Ishikawa (cell line): ENCODE results near the gene ACTN4.

Experiments used
- CREB1 ChIP-seq: IDR thresholded peaks from 2 replicates; pipeline ENCODE4 v1.6.1; 2012; ENCODE audit warnings: low read depth
- EGR1 ChIP-seq: IDR thresholded peaks from 2 replicates; pipeline ENCODE4 v1.6.1; 2012
- EP300 ChIP-seq: IDR thresholded peaks from 2 replicates; pipeline ENCODE4 v1.6.1; 2012; ENCODE audit warnings: borderline replicate concordance
- FOXM1 ChIP-seq: IDR thresholded peaks from 2 replicates; pipeline ENCODE4 v1.6.1; 2012; ENCODE audit warnings: low read depth, borderline replicate concordance
- MAX ChIP-seq: IDR thresholded peaks from 2 replicates; pipeline ENCODE4 v1.6.1; 2012
- NFIC ChIP-seq: IDR thresholded peaks from 2 replicates; pipeline ENCODE4 v1.6.1; 2012
- RAD21 ChIP-seq: IDR thresholded peaks from 2 replicates; pipeline ENCODE4 v1.6.1; 2012; ENCODE audit warnings: low read depth
- REST ChIP-seq: IDR thresholded peaks from 2 replicates; pipeline ENCODE4 v1.6.1; 2012; ENCODE audit warnings: low read depth, mild to moderate bottlenecking
- TAF1 ChIP-seq: IDR thresholded peaks from 2 replicates; pipeline ENCODE4 v1.6.1; 2012; ENCODE audit warnings: low read depth, mild to moderate bottlenecking
- TCF12 ChIP-seq: IDR thresholded peaks from 2 replicates; pipeline ENCODE4 v1.6.1; 2012; ENCODE audit warnings: low read depth
- TEAD4 ChIP-seq: IDR thresholded peaks from 2 replicates; pipeline ENCODE4 v1.6.1; 2012
- USF1 ChIP-seq: IDR thresholded peaks from 2 replicates; pipeline ENCODE4 v1.6.1; 2012
- YY1 ChIP-seq: IDR thresholded peaks from 2 replicates; pipeline ENCODE4 v1.6.1; 2012; ENCODE audit warnings: low read depth

GRCh38 chr19:38696729-38697055 is 49.2 kb downstream of the ACTN4 start:
- TF ChIP-seq REST (no peak), RAD21 (no peak), YY1 (no peak), MAX (no peak), TEAD4 (no peak), FOXM1 (no peak), CREB1 (no peak), TAF1 (no peak), EGR1 (no peak), TCF12 (no peak), USF1 (no peak), EP300 (no peak), NFIC (no peak)
